NB4 (cell line): Measurements from ENCODE around the gene PNPLA5.

ENCODE experiments used
- DNase-seq: peaks from one replicate; pipeline ENCODE4 v3.0.0; 2010; ENCODE audit warnings: low read depth
- H3K4me3 ChIP-seq: one replicate; pipeline ENCODE4 v1.5.1; 2011; ENCODE audit warnings: mild to moderate bottlenecking, low read depth, low read length, moderate library complexity
- MYC ChIP-seq: IDR thresholded peaks from 2 replicates; pipeline ENCODE4 v1.6.1; 2011; ENCODE audit warnings: low read depth, low read length
- POLR2A ChIP-seq: IDR thresholded peaks from 2 replicates; pipeline ENCODE4 v1.6.1; 2011; ENCODE audit warnings: mild to moderate bottlenecking; ENCODE audit not compliant: insufficient read length; ENCODE audit errors: extremely low read depth
- TF ChIP-seq, protein P1 (sequence below): IDR thresholded peaks from one replicate; pipeline ENCODE4 v1.5.1; 2012; ENCODE audit warnings: low read depth, low read length
- TF ChIP-seq, protein P2 (sequence below): IDR thresholded peaks from 2 replicates; pipeline ENCODE4 v1.6.1; 2011; ENCODE audit warnings: low read depth, low read length

PNPLA5 gene

DNA sequence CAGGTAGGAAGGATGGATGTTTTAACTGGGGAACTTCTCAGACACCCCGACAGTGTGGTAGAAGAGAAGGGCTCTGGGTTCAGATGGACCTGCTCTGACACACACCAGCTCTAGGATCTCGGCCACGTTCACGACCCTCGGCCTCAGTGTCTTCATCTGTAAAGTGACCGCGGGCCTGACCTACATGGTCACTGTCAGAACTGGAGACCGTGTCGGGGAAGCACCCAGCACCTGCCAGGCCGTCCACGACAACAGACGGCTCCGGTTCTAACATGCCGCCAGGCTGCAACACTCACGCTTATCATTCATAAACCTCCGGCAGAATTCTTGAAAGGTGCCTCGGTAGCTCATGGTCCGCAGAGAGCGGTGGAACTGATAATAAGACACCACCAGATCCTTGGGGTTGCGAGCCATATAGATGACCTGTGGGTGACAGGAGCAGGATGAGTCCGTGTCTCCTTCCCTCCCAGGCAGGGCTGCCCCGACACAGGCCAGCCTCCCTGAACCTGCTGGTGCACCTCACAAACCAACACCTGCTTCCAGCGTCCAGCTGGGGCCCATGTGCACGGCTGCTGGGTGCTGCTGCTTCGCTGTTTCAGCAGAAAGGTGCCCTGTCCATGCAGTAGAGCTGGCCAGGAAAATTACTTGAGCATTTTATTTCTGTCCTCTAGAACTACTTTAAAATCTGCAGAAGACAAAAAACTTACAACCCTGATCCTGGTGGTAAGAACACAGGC is 53.1 kb downstream of the PNPLA5 start:
- TF ChIP-seq, protein P1, sequence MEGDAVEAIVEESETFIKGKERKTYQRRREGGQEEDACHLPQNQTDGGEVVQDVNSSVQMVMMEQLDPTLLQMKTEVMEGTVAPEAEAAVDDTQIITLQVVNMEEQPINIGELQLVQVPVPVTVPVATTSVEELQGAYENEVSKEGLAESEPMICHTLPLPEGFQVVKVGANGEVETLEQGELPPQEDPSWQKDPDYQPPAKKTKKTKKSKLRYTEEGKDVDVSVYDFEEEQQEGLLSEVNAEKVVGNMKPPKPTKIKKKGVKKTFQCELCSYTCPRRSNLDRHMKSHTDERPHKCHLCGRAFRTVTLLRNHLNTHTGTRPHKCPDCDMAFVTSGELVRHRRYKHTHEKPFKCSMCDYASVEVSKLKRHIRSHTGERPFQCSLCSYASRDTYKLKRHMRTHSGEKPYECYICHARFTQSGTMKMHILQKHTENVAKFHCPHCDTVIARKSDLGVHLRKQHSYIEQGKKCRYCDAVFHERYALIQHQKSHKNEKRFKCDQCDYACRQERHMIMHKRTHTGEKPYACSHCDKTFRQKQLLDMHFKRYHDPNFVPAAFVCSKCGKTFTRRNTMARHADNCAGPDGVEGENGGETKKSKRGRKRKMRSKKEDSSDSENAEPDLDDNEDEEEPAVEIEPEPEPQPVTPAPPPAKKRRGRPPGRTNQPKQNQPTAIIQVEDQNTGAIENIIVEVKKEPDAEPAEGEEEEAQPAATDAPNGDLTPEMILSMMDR, result no peak
- TF ChIP-seq, protein P2, sequence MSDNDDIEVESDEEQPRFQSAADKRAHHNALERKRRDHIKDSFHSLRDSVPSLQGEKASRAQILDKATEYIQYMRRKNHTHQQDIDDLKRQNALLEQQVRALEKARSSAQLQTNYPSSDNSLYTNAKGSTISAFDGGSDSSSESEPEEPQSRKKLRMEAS, result no peak
- no peak overlapping the region for H3K4me3 ChIP-seq
- DNase-seq, result no peak

DNA sequence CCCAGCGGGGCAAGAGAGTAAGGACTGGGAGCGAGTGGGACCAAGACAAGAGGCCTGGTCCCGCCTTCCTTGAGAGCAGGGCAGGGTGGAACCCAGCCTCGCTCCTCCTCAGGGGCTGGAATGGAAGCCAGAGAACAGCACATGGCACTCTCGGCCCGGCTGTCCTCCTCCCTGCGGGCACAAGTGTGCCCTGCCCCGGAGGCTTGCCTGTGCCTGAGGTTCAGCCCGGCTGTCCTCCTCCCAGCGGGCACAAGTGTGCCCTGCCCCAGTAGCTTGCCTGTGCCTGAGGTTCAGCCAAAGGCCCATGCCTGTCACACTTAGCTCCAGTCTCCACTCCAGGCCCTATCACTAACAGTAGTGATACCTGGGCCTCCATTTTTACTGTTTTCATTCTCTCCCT is 53.7 kb downstream of the PNPLA5 start:
- no peak for DNase-seq
- TF ChIP-seq POLR2A (no peak), MYC (no peak)
- TF ChIP-seq, protein P1, result no peak
- TF ChIP-seq, protein P2, result no peak

DNA sequence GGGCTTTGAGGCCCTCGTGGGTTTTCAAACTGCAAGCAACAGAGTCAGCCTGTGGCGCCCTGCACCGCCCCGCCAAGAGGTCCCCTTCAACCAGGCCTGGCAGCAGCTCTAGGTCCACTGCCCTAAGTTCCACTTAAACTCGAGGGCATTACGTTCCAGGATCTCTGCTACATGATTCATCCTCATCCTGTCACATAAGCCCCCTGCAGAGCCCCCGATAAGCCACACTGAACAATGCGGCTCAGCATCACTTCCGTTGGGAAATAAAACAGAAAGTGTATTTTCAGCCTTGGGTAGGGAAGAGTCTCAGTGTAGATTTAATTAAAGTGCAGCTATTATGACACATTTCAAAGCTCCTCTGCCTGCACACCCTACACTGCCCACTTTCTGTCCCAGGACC is 54.1 kb downstream of the PNPLA5 start:
- H3K4me3 ChIP-seq, result no peak overlapping the region
- TF ChIP-seq, protein P2, result no peak
- TF ChIP-seq, protein P1, result no peak
- TF ChIP-seq MYC, result no peak
- TF ChIP-seq POLR2A, result no peak
- DNase-seq, result no peak

More for the DNA sequence above, 53.7 kb downstream of the PNPLA5 start:
- H3K4me3 ChIP-seq, result no peak overlapping the region

DNA sequence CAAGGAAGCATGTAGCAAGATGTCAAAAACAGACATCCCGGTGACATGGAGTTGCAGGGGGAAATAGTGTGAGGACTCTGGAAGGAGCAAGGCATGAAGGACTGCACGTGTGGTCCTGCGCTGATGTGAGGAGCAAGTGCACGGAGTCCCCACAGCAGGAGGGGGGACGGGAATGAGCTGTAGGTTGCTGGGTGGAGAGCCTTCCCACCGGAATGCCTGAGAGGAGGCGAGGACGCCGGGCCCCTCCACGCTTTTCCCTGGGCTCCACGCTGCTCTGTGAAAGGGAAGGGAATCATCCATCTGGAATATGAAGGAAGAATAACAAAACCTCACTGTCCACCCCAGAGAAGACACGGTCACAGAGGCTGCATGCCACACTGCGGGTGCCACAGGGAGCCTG is 56.1 kb downstream of the PNPLA5 start:
- DNase-seq, result no peak
- no peak overlapping the region for H3K4me3 ChIP-seq
- TF ChIP-seq POLR2A, result no peak
- TF ChIP-seq MYC, result no peak
- TF ChIP-seq, protein P1, result no peak
- TF ChIP-seq, protein P2, result no peak

DNA sequence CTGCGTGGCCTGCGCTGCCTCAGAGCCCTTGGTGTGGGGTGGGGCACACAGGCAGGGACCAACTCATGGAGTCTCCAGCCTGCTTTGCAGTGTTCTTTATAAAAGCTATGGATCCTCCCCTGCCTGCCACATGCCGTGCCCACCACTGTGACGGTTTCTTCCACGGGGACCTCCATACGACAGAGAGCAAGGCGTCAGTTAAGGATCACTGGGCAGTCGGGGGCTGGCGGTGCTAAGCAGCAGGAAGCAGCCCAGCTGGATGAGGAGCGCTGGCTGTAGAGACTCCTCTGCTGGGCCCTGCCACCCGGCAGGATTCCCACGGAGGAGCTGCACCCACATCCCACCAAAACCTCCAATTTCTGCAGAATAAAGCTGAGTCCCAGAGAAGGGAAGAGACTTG is 56.6 kb downstream of the PNPLA5 start:
- no peak for DNase-seq
- no peak overlapping the region for H3K4me3 ChIP-seq
- TF ChIP-seq MYC, result no peak
- TF ChIP-seq, protein P1, result no peak
